NOMO-1 treated with DMSO at 0.1 percent for 48 hours (cell line): ENCODE measurements around the gene XRN1.
"Not testable (repeated sequence)": the region's sequence is repeated elsewhere in the genome, so short reads cannot be mapped to it uniquely, and the experiment has no call there.

Source experiments
- DNase-seq: peaks from one replicate; lab custom pipeline; 2025; ENCODE audit not compliant: unreplicated experiment; lab: John Stamatoyannopoulos, UW

XRN1 gene

DNA sequence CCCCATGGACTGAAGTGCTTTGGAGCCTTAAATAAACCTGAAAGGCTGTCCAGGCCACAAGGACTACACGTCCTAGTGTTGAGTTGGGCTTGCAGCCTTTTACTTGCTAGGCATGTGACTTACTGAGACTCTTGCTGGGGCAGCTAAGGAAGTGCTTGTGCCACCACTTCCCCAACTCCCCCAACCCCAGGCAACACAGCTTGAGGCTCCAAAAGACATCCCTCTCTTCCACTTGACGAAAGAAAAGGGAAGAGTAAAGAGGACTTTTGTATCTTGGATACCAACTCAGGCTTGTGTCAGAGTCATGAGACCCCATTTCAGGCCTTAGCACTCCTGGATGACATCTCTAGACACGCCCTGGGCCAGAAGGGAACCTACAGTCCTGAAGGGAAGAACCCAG, 109.8 kb downstream of the XRN1 start:
- DNase-seq: no peak

DNA sequence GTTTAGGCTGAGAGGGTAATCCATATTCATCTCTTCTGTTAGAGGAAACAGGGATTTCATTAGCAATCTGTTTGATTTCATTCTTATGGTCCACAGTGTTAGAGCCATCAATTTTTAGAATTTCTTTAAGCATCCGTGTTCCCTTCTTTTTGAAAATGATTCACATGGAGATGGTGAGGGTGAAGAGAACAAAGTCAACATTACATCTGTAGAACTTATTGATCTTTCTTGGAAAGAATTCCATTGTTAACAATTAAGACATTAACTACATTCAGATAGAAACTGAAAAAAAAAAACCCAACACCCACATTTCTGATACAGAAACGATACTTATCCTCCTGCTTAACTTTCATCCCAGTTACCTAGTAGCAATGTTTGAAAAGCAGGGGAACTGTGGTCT, 115.4 kb downstream of the XRN1 start:
- DNase-seq: no peak

- DNase-seq: not testable (repeated sequence)
These were observed 123.4 kb downstream of the XRN1 start for GRCh38 chr3:142324275-142324953.

- no peak for DNase-seq
These were observed 127.9 kb downstream of the XRN1 start for GRCh38 chr3:142319912-142320311.

DNA sequence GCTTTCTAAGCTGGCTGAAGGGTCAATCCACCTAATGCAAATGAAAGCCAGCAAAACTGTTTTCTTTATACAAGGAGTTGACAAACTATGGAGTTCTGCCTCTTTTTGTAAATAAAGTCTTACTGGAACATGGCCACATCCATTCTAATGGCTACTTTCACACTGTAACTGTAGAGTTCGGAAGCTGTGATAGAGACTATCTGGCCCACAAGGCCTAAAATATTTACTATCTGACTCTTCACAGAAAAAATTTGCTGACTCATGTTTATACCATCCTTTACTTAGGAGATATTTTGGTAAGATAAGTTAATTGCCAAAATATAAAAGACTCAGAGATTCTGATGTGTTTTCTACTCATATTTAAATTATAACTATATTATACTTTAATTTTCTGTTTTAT, 128.7 kb downstream of the XRN1 start:
- no peak for DNase-seq

DNA sequence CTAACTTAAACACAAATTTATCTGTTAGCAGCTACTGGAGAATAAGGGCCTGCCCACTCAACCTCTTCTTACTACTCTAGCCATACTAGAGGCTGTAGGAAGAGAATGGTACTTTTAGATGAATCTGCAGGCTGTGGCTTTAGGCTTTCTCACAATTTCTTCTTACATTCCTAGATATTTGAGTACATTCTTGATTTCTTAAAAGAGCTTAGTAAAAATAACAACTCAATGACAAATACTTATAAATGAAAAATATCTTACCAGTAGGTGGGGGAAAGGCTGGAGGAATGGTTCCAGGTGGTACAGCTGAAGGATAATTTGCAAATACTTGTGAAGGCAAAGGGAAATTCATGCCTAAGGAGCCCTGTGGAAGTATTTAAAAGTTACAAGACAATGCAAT, 129.5 kb downstream of the XRN1 start:
- no peak for DNase-seq

DNA sequence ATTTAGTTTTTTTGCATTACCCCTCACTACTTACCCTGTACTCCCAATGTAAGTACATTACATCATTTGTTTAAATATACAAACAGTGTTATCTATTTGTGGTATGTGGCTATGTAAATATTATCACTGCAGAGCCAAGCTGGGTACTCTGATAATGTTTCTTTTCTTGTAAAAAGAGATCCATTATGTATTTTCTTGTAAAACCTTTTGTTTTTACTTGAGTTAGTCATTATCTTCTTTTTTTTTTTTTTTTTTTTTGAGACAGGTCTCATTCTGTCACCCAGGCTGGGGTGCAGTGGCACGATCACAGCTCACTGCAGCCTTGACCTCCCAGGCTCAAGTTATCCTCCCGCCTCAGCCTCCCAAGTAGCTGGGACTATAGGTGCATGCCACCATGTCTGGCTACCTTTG, 131.9 kb downstream of the XRN1 start:
- not testable (repeated sequence) for DNase-seq

DNA sequence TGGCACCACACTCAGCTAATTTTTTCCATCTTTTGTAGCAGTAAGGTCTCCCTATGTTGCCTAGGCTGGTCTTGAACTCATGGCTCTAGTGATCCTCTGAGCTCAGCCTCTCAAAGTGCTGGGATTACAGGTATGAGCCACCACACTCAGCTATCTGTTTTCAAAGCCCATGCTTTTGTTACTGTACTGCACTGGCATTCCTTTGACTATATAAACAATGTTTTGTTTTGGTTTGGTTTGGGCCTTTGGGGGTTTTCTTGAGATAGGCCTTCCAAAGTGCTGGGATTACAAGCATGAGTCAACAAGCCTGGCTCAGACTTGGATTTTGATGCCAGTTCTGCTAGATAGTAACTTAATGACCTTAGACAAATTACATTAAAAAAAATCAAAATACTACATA, 132.8 kb downstream of the XRN1 start:
- DNase-seq: no peak

DNA sequence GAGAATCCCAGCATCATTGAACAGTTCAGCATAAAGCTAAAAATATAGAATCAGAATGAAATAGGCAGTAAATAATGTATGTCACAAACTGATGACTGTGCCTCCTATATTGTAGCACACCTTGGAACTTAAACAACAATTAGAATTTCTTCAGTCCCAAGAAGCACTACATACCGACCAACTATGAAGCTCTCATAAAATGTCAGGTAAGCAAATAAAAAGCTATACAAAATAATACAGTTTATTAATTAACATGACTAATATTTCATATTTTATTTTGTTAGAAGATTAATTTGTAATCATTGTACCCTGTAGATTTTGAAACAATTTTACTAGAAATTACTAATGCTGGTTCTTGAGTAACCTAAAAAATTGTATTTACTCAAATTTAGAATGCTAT, 137.4 kb downstream of the XRN1 start:
- DNase-seq: no peak

- not testable (repeated sequence) for DNase-seq
These were observed 145.0 kb downstream of the XRN1 start for GRCh38 chr3:142302847-142303246.

DNA sequence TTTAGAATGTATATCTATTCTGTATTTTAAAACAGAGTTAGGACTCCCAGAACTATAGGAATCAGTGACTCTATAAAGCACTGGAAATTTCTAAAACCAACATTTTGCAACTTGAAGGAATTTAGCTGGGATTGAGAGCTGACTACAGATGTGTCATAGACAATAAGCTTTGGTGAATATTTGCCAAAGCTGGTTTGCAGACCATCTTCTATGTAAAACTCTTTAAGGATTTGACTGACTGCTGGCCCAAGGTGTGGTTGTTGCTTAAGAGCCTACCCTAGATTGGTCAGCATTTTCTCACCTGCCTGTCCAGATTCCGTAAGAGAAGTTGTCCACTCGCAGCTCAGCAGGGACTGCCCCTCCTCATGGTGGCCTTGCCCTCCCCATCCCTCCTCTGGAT, 149.2 kb downstream of the XRN1 start:
- no peak for DNase-seq

DNA sequence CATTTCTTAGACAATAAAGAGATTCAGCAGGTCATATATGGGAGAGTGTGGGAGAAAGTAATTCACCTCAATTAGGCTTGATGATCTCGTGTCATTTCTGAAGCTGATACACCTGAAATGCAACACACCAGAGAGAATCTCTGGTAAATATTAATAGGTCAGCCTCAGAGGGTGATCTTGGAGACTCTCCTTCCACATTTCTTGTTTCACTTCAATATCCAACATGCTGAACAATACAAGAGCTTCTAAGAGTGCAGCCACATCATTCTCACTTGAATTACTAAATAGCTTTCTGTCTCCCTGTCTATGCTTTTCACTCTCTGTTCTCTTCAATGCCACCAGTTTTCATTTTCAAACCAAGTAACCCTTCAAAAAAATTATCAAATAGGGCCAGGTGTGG, 151.3 kb downstream of the XRN1 start:
- DNase-seq: no peak

- DNase-seq: no peak
These were observed 159.8 kb downstream of the XRN1 start for GRCh38 chr3:142287866-142288638.

- no peak for DNase-seq
These were observed 162.7 kb downstream of the XRN1 start for GRCh38 chr3:142285083-142285517.

GRCh38 chr3:142282503-142282902, 165.3 kb downstream of the XRN1 start:
- DNase-seq: no peak

- DNase-seq: peak; percentile 34
These were observed 166.4 kb downstream of the XRN1 start for GRCh38 chr3:142281474-142281873.

- peak; percentile 89 for DNase-seq
These were observed 167.8 kb downstream of the XRN1 start for GRCh38 chr3:142279965-142280590.

DNA sequence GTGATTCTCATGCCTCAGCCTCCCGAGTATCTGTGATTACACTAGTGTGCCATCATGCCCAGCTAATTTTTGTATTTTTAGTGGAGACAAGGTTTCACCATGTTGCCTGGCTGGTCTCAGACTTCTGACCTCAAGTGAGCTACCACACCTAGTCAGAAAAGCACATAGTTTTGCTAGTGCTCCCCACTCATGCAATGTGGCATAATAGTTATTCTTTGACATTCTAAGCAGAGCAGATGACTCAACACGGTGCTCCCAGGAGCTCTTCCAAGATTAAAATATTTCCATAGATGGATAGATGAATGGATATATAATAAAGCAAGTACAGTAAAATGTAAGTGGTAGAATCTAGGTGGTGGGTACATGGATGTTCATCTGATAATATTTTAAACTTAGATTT, 169.4 kb downstream of the XRN1 start:
- DNase-seq: no peak

- DNase-seq: peak; percentile 94
These were observed 171.1 kb downstream of the XRN1 start for GRCh38 chr3:142276781-142277180.

DNA sequence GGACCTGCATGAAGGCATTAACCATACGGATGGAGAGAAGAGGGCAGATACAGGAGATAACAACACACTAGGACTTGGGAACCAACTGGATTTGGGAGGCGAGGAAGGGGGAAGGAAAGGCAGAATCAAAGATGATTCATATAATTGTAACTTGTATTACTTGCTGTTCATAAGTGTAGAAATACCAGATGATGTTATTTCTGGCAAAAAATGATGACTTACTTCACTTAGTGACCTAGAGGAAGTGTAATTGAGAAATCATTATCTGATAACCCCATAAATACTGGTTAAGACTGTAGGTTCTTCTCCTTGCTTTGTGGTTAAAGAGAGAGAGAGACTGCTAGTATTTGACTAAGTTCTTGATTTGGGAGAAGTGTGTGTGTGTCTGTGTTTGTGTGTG, 172.0 kb downstream of the XRN1 start:
- DNase-seq: peak; percentile 98

GRCh38 chr3:142274908-142275307, 172.9 kb downstream of the XRN1 start:
- DNase-seq: no peak

DNA sequence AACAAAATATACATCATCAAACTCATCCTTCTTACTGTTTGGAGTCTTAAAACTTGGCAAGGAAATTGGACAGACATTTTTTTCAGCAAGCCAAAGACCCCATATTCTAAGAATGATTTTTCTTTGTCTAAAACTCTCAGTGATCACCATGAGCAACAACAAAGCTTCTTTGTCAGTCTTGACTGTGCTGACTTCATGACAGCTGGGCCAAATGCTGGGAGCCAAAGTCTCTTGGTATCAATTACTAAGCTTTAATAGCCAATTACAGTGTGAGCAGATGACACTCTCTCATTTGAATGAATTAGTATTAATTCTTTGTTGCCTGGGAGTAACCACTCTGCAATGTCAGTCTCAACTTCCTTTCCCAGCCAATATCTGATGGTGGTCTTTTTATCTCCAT, 174.3 kb downstream of the XRN1 start:
- no peak for DNase-seq
